CD4-positive, alpha-beta T cell treated with Interferon alpha-2 for 1 hour (primary cell): ENCODE data around the gene TTLL5.

ENCODE experiments used
- DNase-seq, 2 donors: peaks; one replicate each; pipeline ENCODE4 v3.0.0-alpha.2; 2020 to 2022

The TTLL5 gene

DNA sequence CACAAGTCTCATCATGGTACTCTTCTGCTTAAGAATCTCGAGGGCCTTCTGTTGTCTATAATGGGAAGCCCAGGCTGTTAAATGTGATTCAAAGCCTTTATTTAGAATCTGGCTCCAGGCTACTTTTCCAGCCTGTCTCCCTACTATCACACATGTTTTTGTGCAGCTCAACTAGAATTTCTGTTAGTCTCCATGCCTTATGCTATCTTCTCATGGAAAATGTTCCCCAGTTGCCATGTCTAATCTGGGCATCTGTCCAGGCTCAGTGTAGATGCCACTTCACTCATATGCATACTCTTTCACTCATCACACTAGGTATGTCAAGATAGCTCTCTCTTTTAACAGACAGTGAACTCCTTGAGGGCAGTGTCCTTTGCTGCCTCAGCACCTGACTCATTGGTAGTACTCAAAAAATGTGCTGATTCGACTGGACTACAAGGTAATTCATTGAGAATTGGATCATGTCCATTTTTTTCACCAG is 145.3 kb downstream of the TTLL5 start:
- no peak for DNase-seq

GRCh38 chr14:75807667-75808360 is 146.8 kb downstream of the TTLL5 start:
- DNase-seq, result no peak

DNA sequence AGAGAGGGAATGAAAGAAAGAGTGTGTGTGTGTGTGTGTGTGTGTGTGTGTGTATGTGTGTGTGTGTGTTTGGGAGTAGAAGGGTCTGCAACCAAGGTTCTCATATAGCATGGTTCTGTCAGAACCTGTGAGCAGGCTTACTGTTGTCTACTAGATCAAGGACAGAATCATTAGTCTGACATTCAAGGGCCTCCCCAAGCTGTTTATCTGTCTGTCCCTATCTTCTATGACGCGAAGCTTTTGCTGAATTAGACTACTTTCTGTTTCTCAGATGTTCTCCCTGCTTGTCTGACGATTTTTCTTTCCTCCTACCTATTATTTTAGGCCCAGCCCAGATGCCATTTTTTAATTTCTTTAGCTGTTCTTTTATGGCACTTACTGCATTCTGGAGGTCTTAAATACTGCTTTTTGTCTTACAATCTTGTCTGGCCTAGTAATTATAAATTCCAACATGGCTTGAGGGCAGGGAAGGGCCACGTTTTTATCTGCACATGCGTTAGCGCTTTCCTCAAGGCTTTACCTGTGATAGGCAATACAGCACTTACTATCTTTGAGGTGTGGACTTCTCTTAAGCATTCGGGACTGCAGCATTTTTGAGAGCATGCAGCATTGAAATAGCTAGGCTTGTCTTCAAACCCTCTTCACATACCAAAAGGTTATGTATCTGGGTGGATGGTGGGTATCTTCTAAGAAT is 150.2 kb downstream of the TTLL5 start:
- DNase-seq, result peak in 1 of 2 donors; percentile 14

- no peak for DNase-seq
These were observed 150.9 kb downstream of the TTLL5 start for GRCh38 chr14:75811872-75812499.

DNA sequence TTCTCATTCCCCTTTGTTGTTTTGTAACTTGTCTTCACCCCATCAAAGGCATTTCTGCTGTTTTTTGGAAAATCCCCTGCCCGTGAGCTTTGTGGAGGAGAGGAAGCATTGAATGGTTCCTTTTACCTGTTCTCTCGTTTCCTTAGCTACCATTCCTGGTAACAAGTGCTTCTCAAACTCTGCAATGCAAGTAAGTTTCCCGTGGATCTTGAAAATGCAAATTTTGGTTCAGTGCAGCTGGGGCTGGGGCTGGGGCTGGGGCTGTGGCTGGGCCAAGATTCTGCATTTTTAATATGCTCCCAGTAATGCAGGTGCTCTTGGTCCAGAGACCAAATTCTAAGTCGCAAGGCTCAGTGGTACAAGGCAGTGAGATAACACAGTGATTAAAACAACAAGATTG is 151.6 kb downstream of the TTLL5 start:
- no peak for DNase-seq

- DNase-seq, result no peak
These were observed 159.7 kb downstream of the TTLL5 start for GRCh38 chr14:75820761-75821160.

DNA sequence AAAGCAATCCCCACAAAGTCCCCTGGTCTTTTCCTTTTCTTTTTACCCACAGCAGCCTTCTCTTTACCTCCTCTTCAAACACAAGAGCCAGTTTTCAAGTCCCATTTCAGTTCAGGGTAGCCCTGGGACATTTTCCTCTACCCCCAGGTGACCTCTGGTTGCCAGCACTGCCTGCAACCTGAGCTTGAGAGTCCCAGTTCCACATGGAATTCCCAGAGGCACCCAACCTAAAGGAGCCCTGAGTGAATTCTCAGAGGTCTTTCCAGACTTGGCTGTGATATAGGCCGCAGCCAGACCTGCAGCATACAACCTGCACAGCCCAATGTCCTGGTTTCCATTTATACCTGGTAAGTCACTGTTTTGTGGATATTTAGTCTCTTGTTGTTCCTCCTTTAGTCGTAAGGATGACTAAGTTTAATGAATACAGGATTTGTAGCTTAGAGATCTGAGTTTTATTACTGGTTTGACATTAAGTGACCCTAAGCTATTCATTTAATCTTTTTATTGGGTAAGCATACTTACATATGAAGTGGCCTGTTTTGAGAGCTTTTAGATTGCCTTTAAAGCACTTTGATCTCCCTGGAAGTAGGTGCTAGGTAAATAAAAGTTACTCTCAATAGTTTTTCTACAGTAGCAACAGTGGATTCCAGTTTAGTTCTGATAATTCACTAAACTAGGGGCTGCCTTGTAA is 160.9 kb downstream of the TTLL5 start:
- no peak for DNase-seq

- no peak for DNase-seq
These were observed 161.6 kb downstream of the TTLL5 start for GRCh38 chr14:75822522-75823141.

- no peak for DNase-seq
These were observed 162.3 kb downstream of the TTLL5 start for GRCh38 chr14:75823334-75823733.

DNA sequence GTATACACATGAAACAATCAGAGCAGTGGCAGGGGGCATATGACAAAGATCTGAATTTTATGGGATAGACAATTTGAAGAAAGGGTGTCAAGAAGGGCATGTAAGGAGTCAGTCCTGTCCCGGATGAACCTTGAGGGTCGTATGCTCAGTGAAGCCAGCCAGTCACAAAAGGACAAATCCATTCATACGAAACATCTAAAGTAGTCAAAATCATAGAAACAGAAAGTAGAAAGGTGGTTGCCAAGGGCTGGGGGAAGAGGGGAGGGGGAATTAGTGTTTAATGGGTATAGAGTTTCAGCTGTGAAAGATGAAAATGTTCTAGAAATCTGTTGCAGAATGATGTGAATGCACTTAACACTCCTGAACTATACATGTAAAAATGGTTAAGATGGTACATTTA is 163.3 kb downstream of the TTLL5 start:
- no peak for DNase-seq

- DNase-seq, result no peak
These were observed 164.1 kb downstream of the TTLL5 start for GRCh38 chr14:75825147-75825592.

GRCh38 chr14:75826599-75826998 is 165.6 kb downstream of the TTLL5 start:
- no peak for DNase-seq

DNA sequence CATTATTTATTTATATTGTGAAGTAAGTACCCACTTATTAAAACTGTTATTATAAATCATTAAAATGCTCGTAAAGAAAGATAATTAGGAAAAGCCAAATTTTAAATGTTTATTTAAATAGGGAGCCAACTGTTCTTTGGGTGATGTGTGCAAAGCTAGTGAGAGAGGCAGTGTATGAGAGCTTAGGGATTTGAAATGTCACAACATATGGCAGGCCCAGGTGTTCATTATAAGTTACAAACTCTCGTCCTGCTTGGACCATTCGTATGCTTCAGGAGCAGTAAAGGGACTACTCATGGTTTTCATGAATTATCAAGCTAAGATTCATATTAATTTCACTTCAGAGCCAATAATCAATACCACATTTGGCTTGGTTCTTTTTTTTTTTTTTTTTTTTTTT is 166.3 kb downstream of the TTLL5 start:
- DNase-seq, result no peak

- DNase-seq, result no peak
These were observed 168.3 kb downstream of the TTLL5 start for GRCh38 chr14:75829316-75829715.

GRCh38 chr14:75831455-75831854 is 170.4 kb downstream of the TTLL5 start:
- DNase-seq, result peak; percentile 42 to 57

GRCh38 chr14:75831952-75832351 is 170.9 kb downstream of the TTLL5 start:
- DNase-seq, result no peak

- no peak for DNase-seq
These were observed 171.7 kb downstream of the TTLL5 start for GRCh38 chr14:75832621-75833297.

GRCh38 chr14:75833326-75834020 is 172.4 kb downstream of the TTLL5 start:
- no peak for DNase-seq

- DNase-seq, result no peak
These were observed 174.2 kb downstream of the TTLL5 start for GRCh38 chr14:75835156-75835725.

- DNase-seq, result no peak
These were observed 174.7 kb downstream of the TTLL5 start for GRCh38 chr14:75835737-75836136.

DNA sequence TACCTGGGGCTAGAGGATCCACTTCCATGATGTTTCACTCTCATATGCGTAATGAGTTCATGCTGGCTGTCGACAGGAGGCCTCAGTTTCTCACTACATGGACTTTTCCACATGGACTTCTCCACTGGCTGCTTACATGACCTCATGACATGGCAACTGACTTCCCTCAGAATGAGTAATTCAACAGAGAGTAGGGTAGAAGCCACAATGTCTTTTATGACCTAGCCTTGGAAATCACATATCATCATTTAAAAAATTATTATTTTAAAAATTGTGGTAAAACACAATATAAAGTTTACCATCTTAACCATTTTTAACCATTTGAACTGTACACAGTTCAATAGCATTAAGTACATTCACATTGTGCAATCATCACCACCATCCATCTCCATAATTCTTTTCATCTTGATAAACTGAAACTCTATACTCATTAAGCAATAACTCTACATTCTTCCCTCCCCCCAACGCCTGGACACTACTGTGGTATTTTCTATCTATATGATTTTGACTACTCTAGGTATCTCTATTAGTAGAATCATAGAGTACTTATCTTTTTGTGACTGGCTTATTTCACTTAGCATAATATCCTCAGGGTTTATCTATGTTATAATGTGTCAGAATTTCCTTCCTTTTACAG is 176.2 kb downstream of the TTLL5 start:
- no peak for DNase-seq
